D721Med (cell line): ENCODE data around the gene LRRC70.

Experiments used
- DNase-seq: peaks from one replicate; pipeline ENCODE4 v3.0.0; 2011; ENCODE audit warnings: low spot score; ENCODE audit not compliant: insufficient read length
- FAIRE-seq: peaks from 2 replicates; lab custom pipeline; 2011; peaks lifted over from hg19 to GRCh38; lab: Jason Lieb, UNC
- TF ChIP-seq, protein P1 (sequence below): IDR thresholded peaks from 2 replicates; pipeline ENCODE4 v1.5.1; 2012; ENCODE audit warnings: mild to moderate bottlenecking, control low read depth; ENCODE audit not compliant: insufficient read depth; ENCODE audit errors: missing control alignments

The LRRC70 gene

DNA sequence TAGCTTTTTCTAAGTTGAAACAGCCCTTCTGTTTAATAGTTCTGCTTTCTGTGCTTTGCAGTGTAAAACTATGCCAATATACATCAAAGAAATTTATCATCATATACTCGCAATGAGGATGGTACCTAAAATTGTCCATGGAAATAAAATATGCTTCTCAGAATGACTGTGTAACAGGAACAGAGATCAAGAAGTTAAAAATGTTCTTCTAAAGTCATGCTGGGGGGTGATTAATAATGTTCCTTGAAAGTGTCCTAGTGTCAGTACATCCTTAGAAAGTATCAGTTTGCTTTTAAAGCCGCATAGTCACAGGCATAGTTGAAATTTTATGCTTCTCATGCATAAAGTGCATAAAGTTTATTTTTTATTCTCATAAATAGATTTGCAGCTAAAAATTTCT lies 4.0 kb upstream of the LRRC70 start:
- DNase-seq (no peak), FAIRE-seq (no peak)
- TF ChIP-seq, protein P1, sequence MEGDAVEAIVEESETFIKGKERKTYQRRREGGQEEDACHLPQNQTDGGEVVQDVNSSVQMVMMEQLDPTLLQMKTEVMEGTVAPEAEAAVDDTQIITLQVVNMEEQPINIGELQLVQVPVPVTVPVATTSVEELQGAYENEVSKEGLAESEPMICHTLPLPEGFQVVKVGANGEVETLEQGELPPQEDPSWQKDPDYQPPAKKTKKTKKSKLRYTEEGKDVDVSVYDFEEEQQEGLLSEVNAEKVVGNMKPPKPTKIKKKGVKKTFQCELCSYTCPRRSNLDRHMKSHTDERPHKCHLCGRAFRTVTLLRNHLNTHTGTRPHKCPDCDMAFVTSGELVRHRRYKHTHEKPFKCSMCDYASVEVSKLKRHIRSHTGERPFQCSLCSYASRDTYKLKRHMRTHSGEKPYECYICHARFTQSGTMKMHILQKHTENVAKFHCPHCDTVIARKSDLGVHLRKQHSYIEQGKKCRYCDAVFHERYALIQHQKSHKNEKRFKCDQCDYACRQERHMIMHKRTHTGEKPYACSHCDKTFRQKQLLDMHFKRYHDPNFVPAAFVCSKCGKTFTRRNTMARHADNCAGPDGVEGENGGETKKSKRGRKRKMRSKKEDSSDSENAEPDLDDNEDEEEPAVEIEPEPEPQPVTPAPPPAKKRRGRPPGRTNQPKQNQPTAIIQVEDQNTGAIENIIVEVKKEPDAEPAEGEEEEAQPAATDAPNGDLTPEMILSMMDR = no peak

DNA sequence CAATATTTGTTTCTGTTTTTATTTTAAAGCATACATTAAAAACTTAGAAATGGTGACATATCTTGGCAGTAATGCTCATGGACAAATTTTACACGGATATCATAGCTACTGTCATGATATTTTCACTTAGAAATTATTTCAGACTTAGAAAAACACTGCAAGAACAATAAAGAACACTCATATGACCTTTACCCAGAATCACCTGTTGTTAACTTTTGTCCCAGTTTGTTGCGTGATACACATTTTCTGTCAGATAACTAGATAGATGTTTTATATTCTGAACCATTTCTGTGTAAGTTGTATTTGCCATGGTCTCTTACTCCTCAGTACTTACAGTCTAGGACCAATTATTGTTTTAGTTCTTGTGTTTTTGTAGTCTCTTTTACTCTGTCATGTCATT lies 3.6 kb upstream of the LRRC70 start:
- TF ChIP-seq, protein P1 = no peak
- FAIRE-seq = no peak
- DNase-seq = no peak

DNA sequence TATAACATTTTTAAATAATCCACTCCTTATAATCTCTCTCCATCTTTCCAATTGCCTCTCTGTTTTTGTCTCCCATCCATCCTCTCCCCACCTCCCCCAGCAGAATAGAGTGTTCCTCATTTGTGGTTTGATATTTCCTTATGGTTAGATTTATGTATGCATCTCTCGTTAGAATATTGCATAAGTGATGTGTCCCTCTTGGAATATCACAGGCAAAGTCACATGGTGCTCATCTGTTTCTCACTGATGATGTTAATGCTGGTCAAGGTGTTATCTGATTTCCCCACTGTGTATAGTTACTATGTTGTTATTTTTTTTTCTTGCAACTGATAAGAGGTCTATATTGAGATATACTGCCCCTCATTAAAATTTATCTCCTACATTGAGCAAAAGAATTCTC lies 3.1 kb upstream of the LRRC70 start:
- DNase-seq = no peak
- no peak for FAIRE-seq

DNA sequence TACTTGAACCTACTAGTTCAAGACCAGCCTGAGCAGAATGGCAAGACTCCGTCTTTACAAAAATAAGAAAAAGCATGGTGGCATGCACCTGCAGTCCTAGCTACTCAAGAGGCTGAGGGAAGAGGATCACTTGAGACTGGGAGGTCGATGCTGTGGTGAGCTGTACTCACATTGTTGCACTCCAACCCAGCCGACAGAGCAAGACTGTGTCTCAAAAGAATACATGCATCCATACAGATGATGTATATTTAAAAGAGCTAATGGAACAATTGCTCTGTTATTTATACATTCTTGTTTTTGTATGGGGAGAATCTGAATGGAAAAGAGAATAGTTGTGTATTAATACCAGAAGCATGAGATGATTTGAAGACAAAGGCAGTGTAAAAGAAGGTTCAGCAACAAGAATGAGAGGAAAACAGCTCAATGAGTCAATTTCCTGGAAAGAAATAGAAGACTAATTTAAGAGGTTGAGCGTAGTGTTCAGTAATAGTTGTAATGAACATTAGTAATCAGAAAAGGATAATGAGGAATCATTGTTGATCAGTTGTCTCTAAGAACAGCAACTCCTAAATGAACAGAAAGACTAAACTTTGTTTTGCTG lies 1.9 kb upstream of the LRRC70 start:
- FAIRE-seq (peak; percentile 66), DNase-seq (no peak)
- TF ChIP-seq, protein P1 = no peak

More for the DNA sequence above, 3.1 kb upstream of the LRRC70 start:
- TF ChIP-seq, protein P1 = no peak

DNA sequence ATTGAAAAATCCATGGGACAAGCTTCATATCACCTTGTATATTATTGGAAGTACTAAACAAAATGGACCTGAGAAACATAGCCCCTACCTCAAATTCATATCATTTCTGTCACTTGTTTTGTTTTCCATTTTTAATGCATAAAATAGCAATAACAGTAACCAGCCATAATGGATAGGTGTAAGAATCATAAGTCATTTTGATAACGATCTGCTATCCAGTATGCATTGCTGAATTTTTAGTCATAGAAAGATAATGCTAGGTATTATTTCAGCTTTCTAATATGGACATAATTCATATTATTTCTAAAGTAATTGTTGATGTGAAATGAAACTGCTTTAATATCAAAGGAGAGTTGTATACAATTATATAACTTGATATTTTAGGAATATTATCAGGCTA lies 1.1 kb upstream of the LRRC70 start:
- FAIRE-seq = no peak
- TF ChIP-seq, protein P1 = no peak
- no peak for DNase-seq

DNA sequence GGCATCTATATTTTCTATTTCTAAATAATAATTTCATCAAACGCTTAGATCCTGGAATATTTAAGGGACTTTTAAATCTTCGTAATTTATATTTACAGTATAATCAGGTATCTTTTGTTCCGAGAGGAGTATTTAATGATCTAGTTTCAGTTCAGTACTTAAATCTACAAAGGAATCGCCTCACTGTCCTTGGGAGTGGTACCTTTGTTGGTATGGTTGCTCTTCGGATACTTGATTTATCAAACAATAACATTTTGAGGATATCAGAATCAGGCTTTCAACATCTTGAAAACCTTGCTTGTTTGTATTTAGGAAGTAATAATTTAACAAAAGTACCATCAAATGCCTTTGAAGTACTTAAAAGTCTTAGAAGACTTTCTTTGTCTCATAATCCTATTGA lies 1.1 kb downstream of the LRRC70 start:
- DNase-seq (no peak), FAIRE-seq (no peak)
- TF ChIP-seq, protein P1 = no peak

DNA sequence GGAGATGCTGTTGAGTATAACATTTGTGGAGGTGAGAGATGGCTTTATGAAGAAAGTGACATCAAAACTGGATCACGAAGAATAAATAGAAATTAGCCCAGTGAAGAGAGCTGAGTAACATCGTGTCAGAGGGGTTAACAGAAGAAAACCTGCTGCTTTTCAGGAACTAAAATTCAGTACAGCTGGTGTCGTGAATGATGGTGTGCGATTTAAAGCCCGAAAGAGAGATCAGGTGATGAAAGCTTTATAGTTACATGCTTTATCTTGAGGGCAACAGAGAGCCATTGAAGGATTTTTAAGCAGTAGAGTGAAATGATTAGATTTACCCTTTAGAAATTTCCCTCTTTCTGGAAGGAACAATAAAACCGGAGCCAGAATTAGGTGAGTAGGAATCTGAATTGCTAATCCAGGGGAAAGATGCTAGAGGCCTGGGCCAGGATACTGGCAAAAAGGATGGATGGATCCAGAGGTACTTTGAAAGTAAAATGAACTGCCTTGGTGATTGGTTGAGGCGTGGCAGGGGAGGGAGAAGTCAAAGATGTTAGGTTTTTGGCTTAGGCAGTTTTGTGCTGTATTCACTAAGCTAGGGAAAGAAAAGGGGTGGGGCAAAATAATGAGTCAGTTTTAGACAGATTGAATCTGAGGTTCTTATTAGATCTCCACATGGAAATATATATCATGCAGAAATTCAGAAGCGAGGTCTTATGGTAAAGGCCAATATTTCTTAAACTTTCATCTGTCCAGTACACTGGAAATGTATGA lies 3.4 kb downstream of the LRRC70 start:
- FAIRE-seq (no peak), DNase-seq (no peak)
- TF ChIP-seq, protein P1 = no peak
